K562 (cell line): Measurements from ENCODE around the gene NTM. TPM values are rescaled to one million over a fixed set of nuclear protein-coding genes. Genes with fewer than 3 reads are reported as not detected.

Experiments used
- ATAC-seq: fragments of 200-7000 bp; cut with Tn5 transposase; 3 replicates; pipeline ENCODE4 v1.9.1; 2020; ENCODE audit warnings: moderate library complexity
- BruUV-seq: library from RNA; stranded (reverse); fragments of 400-500 nt; replicated peaks from 2 replicates; lab custom pipeline; 2021; lab: Mats Ljungman, UMichigan
- CTCF ChIA-PET: fragments of 300-600 bp; formaldehyde crosslinking; extraction: SDS; loops from one replicate; lab custom pipeline; 2021; ENCODE audit warnings: low intra/inter-chr PET ratio; lab: Yijun Ruan, JAX
- POLR2A ChIA-PET: fragments of 300-600, 350-650 bp; sonication (Branson Sonifier 250); formaldehyde crosslinking; extraction: SDS; loops from one replicate; lab custom pipeline; 2021; ENCODE audit warnings: antibody characterized with exemption, inconsistent platforms; lab: Yijun Ruan, JAX
- DNase-seq, 4 experiments: peaks; one replicate each; pipeline versions ENCODE4 v3.0.0 to v3.0.0-alpha.2; 2011 to 2018; ENCODE audit warnings: low spot score in 3 of 4, mixed read lengths in 3 of 4; ENCODE audit errors: extremely low read depth in 1 of 4
- FAIRE-seq: peaks from 2 replicates; lab custom pipeline; 2011; peaks lifted over from hg19 to GRCh38; lab: Jason Lieb, UNC
- H2AFZ ChIP-seq: 2 replicates; pipeline ENCODE4 v1.6.0; 2011; ENCODE audit warnings: low read depth, low read length, control low read depth, inconsistent platforms
- H3K27ac ChIP-seq: fragments of 200-600 bp; 3 replicates; pipeline ENCODE4 v1.8.0; 2011; ENCODE audit warnings: low read depth, mild to moderate bottlenecking, control low read depth, inconsistent platforms, low read length, moderate library complexity, mixed read lengths; ENCODE audit errors: extremely low read depth
- H3K27me3 ChIP-seq, 2 experiments: fragments of 300-600 bp in 1 of 2; 2 replicates in 1 of 2; 3 replicates in 1 of 2; pipeline versions ENCODE4 v1.6.0 to v1.8.0; 2011; ENCODE audit warnings: inconsistent platforms in 2 of 2, low read length in 2 of 2, mild to moderate bottlenecking in 1 of 2, mixed read lengths in 1 of 2, moderate library complexity in 1 of 2; ENCODE audit not compliant: control insufficient read depth in 2 of 2, insufficient read depth in 2 of 2
- H3K36me3 ChIP-seq: fragments of 300-600 bp; 3 replicates; pipeline ENCODE4 v1.8.0; 2011; ENCODE audit warnings: mild to moderate bottlenecking, low read length, inconsistent platforms; ENCODE audit not compliant: control insufficient read depth, insufficient read depth
- H3K4me1 ChIP-seq, 2 experiments: fragments of 200-600 bp in 1 of 2; replicated peaks in 1 of 2; 2 replicates in 1 of 2; 3 replicates in 1 of 2; pipeline versions ENCODE4 v1.5.1 to v1.8.0; 2011; ENCODE audit warnings: inconsistent platforms in 2 of 2, low read length in 2 of 2, mild to moderate bottlenecking in 1 of 2, mixed read lengths in 1 of 2, moderate library complexity in 1 of 2; ENCODE audit not compliant: control insufficient read depth in 2 of 2, insufficient read depth in 2 of 2
- H3K4me2 ChIP-seq: 2 replicates; pipeline ENCODE4 v1.6.1; 2011; ENCODE audit warnings: low read length, control low read depth, inconsistent platforms, mixed read lengths; ENCODE audit not compliant: insufficient read depth
- H3K4me3 ChIP-seq: fragments of 200-600 bp; sonication (generic), shearing (Covaris generic); 2 replicates; pipeline ENCODE4 v1.5.1; 2016; ENCODE audit warnings: control low read depth, inconsistent platforms
- H3K79me2 ChIP-seq: fragments of 200-600 bp; 3 replicates; pipeline ENCODE4 v1.8.0; 2011; ENCODE audit warnings: low read length, inconsistent platforms; ENCODE audit not compliant: control insufficient read depth, insufficient read depth
- H3K9ac ChIP-seq, 2 experiments: 2 replicates each; pipeline versions ENCODE4 v1.6.0 to v1.6.1; 2011; ENCODE audit warnings: low read depth in 2 of 2, low read length in 2 of 2, control low read depth in 1 of 2, inconsistent platforms in 1 of 2, mild to moderate bottlenecking in 1 of 2, mixed read lengths in 1 of 2; ENCODE audit not compliant: insufficient read depth in 1 of 2
- H3K9me1 ChIP-seq: one replicate; pipeline ENCODE4 v1.6.0; 2011; ENCODE audit warnings: inconsistent platforms, mild to moderate bottlenecking, low read length, moderate library complexity; ENCODE audit not compliant: control insufficient read depth, insufficient read depth
- H3K9me3 ChIP-seq: replicated peaks from 2 replicates; pipeline ENCODE4 v1.5.1; 2011; ENCODE audit warnings: low read depth, low read length, inconsistent platforms; ENCODE audit not compliant: control insufficient read depth, insufficient read depth
- H4K20me1 ChIP-seq: replicated peaks from 2 replicates; pipeline ENCODE4 v1.6.1; 2011; ENCODE audit warnings: low read length, inconsistent platforms, mixed read lengths; ENCODE audit not compliant: control insufficient read depth, insufficient read depth
- HBP1 ChIP-seq: fragments of 450-650 bp; formaldehyde crosslinking; IDR thresholded peaks from 2 replicates; pipeline ENCODE4 v1.4.0; 2022; ENCODE audit warnings: missing genetic modification characterization
- KAT2B ChIP-seq: IDR thresholded peaks from one replicate; pipeline ENCODE4 v1.6.1; 2012; ENCODE audit warnings: low read depth, mild to moderate bottlenecking, control low read depth, inconsistent platforms, low read length, moderate library complexity
- KAT8 ChIP-seq: fragments of 450-650 bp; IDR thresholded peaks from 2 replicates; pipeline ENCODE4 v1.6.1; 2016; ENCODE audit warnings: low read depth, mild to moderate bottlenecking
- NCOA1 ChIP-seq: fragments of 450-650 bp; IDR thresholded peaks from 2 replicates; pipeline ENCODE4 v1.6.1; 2016; ENCODE audit warnings: low read depth
- NR4A1 ChIP-seq, 2 experiments: fragments of 250-450 bp in 1 of 2; fragments of 450-650 bp in 1 of 2; sonication (Bioruptor Pico) in 1 of 2; IDR thresholded peaks; 2 replicates each; pipeline versions ENCODE4 v1.4.0 to v1.6.1; 2016 to 2020; ENCODE audit warnings: mild to moderate bottlenecking in 2 of 2, missing compliant biosample characterization in 1 of 2, missing genetic modification characterization in 1 of 2, moderate library complexity in 1 of 2
- PHB2 ChIP-seq: fragments of 450-650 bp; IDR thresholded peaks from 2 replicates; pipeline ENCODE4 v1.6.1; 2017; ENCODE audit warnings: low read depth
- PTRF ChIP-seq: fragments of 450-650 bp; IDR thresholded peaks from 2 replicates; pipeline ENCODE4 v1.6.1; 2016; ENCODE audit warnings: mild to moderate bottlenecking, missing genetic modification characterization, missing compliant biosample characterization
- THAP7 ChIP-seq: fragments of 250-450 bp; sonication (Bioruptor Pico); IDR thresholded peaks from 2 replicates; pipeline ENCODE4 v1.5.0; 2021
- VEZF1 ChIP-seq: fragments of 200-800 bp; sonication (Bioruptor generic); IDR thresholded peaks from 2 replicates; pipeline ENCODE4 v1.6.1; 2017; ENCODE audit warnings: missing genetic modification characterization, missing compliant biosample characterization
- ZNF217 ChIP-seq: sonication (generic); formaldehyde crosslinking; IDR thresholded peaks from 2 replicates; pipeline ENCODE4 v1.8.0; 2022; ENCODE audit warnings: mild to moderate bottlenecking, missing genetic modification reagents
- ZNF398 ChIP-seq: fragments of 250-450 bp; sonication (Bioruptor Pico); IDR thresholded peaks from 2 replicates; pipeline ENCODE4 v1.8.0; 2021; ENCODE audit warnings: moderate library complexity, mild to moderate bottlenecking, inconsistent platforms
- ZSCAN32 ChIP-seq: fragments of 450-650 bp; formaldehyde crosslinking; IDR thresholded peaks from 2 replicates; pipeline ENCODE4 v1.4.0; 2020; ENCODE audit warnings: mild to moderate bottlenecking, moderate library complexity
- WGBS: fragments of 100-300 bp; shearing (Covaris generic); methylation state at CpG from one replicate; pipeline ENCODE4 v1.1.6; 2016; ENCODE audit warnings: low coverage, mixed read lengths; ENCODE audit not compliant: insufficient coverage; ENCODE audit errors: missing lambda C conversion rate; 5-methylcytosine and 5-hydroxymethylcytosine counted together
- in situ Hi-C: fragments of 300-500 bp; cut with MboI; formaldehyde crosslinking; loops from 4 replicates; pipeline ENCODE4 v1.15.0; 2018; ENCODE audit warnings: inconsistent platforms, mixed read lengths
- intact Hi-C: fragments of 100-400 bp; cut with micrococcal nuclease; formaldehyde crosslinking; loops from 2 replicates; pipeline ENCODE4 v1.14.2; 2022
- polyA plus RNA-seq, 8 experiments: library from polyadenylated mRNA; depleted of rRNA in 4 of 8; stranded (reverse) in 5 of 8; unstranded in 3 of 8; fragments of >200 nt; fragmentation: Nextera tagmentation in 2 of 8; fragmentation: Illumina TruSeq in 1 of 8; extraction: Ambion mirVana in 2 of 8; extraction: Trizol in 1 of 8; gene quantifications; 2 replicates each; pipeline versions ENCODE4 v1.2.1 to v1.2.3, GENCODE V29; 2011 to 2014; ENCODE audit warnings: inconsistent platforms in 1 of 8, missing spikeins in 1 of 8
- total RNA-seq, 7 experiments: library from RNA; depleted of rRNA in 6 of 7; stranded (reverse); fragments of >200 nt in 6 of 7; fragmentation: Illumina TruSeq in 2 of 7; extraction: Trizol in 2 of 7; gene quantifications; 2 replicates each; pipeline versions ENCODE4 v1.2.1 to v1.2.3, GENCODE V29; 2011 to 2021; ENCODE audit warnings: low replicate concordance in 1 of 7

Gene NTM
- total and polyA plus RNA-seq, 9 of the 15 experiments (the other 6 are each of a cell fraction or from before 2014, with no cell fraction given), result not detected

- TF ChIP-seq HBP1 (CRISPR knock-in tag), result no peak
Observed at GRCh38 chr11:131807876-131808275, 437.5 kb downstream of the NTM start (continued).

GRCh38 chr11:131808470-131808869, 438.1 kb downstream of the NTM start:
- no peaks in the 10 kb centered on the region for H3K79me2 ChIP-seq
- H3K4me3 ChIP-seq, result no peak overlapping the region
- ChIA-PET CTCF (no interaction called here), POLR2A (no interaction called here)
- no peaks in the 10 kb centered on the region; the same call in 2 of the 3 replicates for H3K36me3 ChIP-seq
- in situ Hi-C loops (no loop called here), intact Hi-C loops (no loop called here)
- H4K20me1 ChIP-seq, result no peaks in the 10 kb centered on the region
- H3K27me3 ChIP-seq, result no peaks in the 10 kb centered on the region
- H2AFZ ChIP-seq, result no peak overlapping the region
- H3K9ac ChIP-seq, result no peak overlapping the region
- H3K4me1 ChIP-seq, result no peaks in the 10 kb centered on the region
- BruUV-seq, result no TSS peak
- WGBS, result 0% methylated on average over 5 of the region's 6 CpGs
- DNase-seq (no peak), FAIRE-seq (no peak), ATAC-seq (no peak)
- H3K4me2 ChIP-seq, result no peak overlapping the region
- H3K27ac ChIP-seq, result no peak overlapping the region
- no peaks in the 10 kb centered on the region for H3K9me1 ChIP-seq
- H3K9me3 ChIP-seq, result no peaks in the 10 kb centered on the region
- TF ChIP-seq NCOA1 (no peak), KAT2B (no peak), ZSCAN32 (CRISPR knock-in tag) (no peak), ZNF398 (CRISPR knock-in tag) (no peak), PHB2 (no peak), PTRF (tag) (no peak), KAT8 (no peak), THAP7 (no peak), NR4A1 (CRISPR knock-in tag; IDR thresholded peaks at IDR 0.05) (no peak), NR4A1 (tag; IDR thresholded peaks at IDR 0.05) (no peak), VEZF1 (CRISPR knock-in tag) (no peak), ZNF217 (CRISPR knock-in tag) (no peak)
